Neural progenitor cell (in vitro differentiated cells): ENCODE measurements around the gene GALNT2. TPM values are rescaled to one million over a fixed set of nuclear protein-coding genes. Genes with fewer than 3 reads are reported as not detected.

Experiments used
- DNase-seq: peaks from one replicate; pipeline ENCODE4 v3.0.0-alpha.2; 2016; ENCODE audit warnings: low spot score
- H2AFZ ChIP-seq: fragments of 200-600 bp; sonication (generic); replicated peaks from 2 replicates; pipeline ENCODE4 v1.6.1; 2016; ENCODE audit warnings: antibody characterized with exemption
- H3F3A ChIP-seq: fragments of 200-600 bp; sonication (generic); 2 replicates; pipeline ENCODE4 v1.6.1; 2016; ENCODE audit warnings: antibody characterized with exemption, low read depth
- H3K27ac ChIP-seq: fragments of 200-600 bp; sonication (generic); 2 replicates; pipeline ENCODE4 v1.5.1; 2016; ENCODE audit warnings: mild to moderate bottlenecking
- H3K27me3 ChIP-seq: fragments of 200-600 bp; sonication (generic); 2 replicates; pipeline ENCODE4 v1.6.1; 2016; ENCODE audit warnings: mild to moderate bottlenecking, moderate library complexity
- H3K36me3 ChIP-seq: fragments of 200-600 bp; sonication (generic); 2 replicates; pipeline ENCODE4 v1.5.1; 2016
- H3K4me1 ChIP-seq: fragments of 200-600 bp; sonication (generic); 2 replicates; pipeline ENCODE4 v1.6.1; 2016; ENCODE audit warnings: mixed run types
- H3K4me2 ChIP-seq: fragments of 200-600 bp; sonication (generic); 2 replicates; pipeline ENCODE4 v1.6.1; 2016
- H3K4me3 ChIP-seq: fragments of 200-600 bp; sonication (generic); 2 replicates; pipeline ENCODE4 v1.5.1; 2016
- H3K79me2 ChIP-seq: fragments of 200-600 bp; sonication (generic); 2 replicates; pipeline ENCODE4 v1.6.1; 2016; ENCODE audit warnings: low read depth
- H3K9ac ChIP-seq: fragments of 200-600 bp; sonication (generic); 2 replicates; pipeline ENCODE4 v1.6.1; 2016
- H3K9me3 ChIP-seq: fragments of 200-600 bp; sonication (generic); 2 replicates; pipeline ENCODE4 v1.5.1; 2016; ENCODE audit warnings: low read depth
- H4K20me1 ChIP-seq: fragments of 200-600 bp; sonication (generic); 2 replicates; pipeline ENCODE4 v1.6.1; 2016; ENCODE audit warnings: low read depth
- H3K27ac Mint-ChIP-seq: 3 replicates; pipeline ENCODE4 v1.8.0; 2021; ENCODE audit warnings: mixed read lengths
- H3K27me3 Mint-ChIP-seq: 2 replicates; pipeline ENCODE4 v1.8.0; 2022; ENCODE audit warnings: low read depth, mild to moderate bottlenecking, inconsistent platforms, moderate library complexity, mixed read lengths; ENCODE audit not compliant: insufficient read depth
- H3K36me3 Mint-ChIP-seq: 3 replicates; pipeline ENCODE4 v1.8.0; 2021; ENCODE audit warnings: mixed read lengths
- H3K4me1 Mint-ChIP-seq: 3 replicates; pipeline ENCODE4 v1.8.0; 2021; ENCODE audit warnings: mixed read lengths
- H3K4me3 Mint-ChIP-seq: 3 replicates; pipeline ENCODE4 v1.8.0; 2021; ENCODE audit warnings: mild to moderate bottlenecking, moderate library complexity, mixed read lengths
- H3K9me3 Mint-ChIP-seq: 3 replicates; pipeline ENCODE4 v1.8.0; 2020; ENCODE audit warnings: mixed read lengths
- CTCF ChIP-seq: fragments of 200-600 bp; sonication (generic); IDR thresholded peaks from 2 replicates; pipeline ENCODE4 v1.5.1; 2017; ENCODE audit warnings: antibody characterized with exemption, mild to moderate bottlenecking
- EZH2 ChIP-seq: fragments of 200-600 bp; sonication (generic); IDR thresholded peaks from 2 replicates; pipeline ENCODE4 v1.6.1; 2017; ENCODE audit warnings: antibody characterized with exemption, mild to moderate bottlenecking, moderate library complexity
- EZH2phosphoT487 ChIP-seq: fragments of 200-600 bp; sonication (generic); IDR thresholded peaks from 2 replicates; pipeline ENCODE4 v1.6.1; 2017; ENCODE audit warnings: antibody characterized with exemption
- total RNA-seq: library from RNA; depleted of rRNA; stranded (reverse); fragments of >200 nt; gene quantifications from 2 replicates; pipeline ENCODE4 v1.2.3, GENCODE V29; 2015; ENCODE audit warnings: low replicate concordance

GALNT2 gene
- total RNA-seq, 1 donor from 2014 or later, result 37.6 TPM

- TF ChIP-seq EZH2 (no peak), CTCF (no peak), EZH2phosphoT487 (no peak)
- Histone ChIP-seq H3K9ac (no peak overlapping the region), H3K9me3 (no peaks in the 10 kb centered on the region), H3F3A (no peaks in the 10 kb centered on the region), H3K79me2 (peaks cover 68% of the 10 kb centered on the region), H3K4me1 (peaks cover 34% of the 10 kb centered on the region), H4K20me1 (peaks cover 79% of the 10 kb centered on the region), H3K4me3 (no peak overlapping the region), H3K27me3 (no peaks in the 10 kb centered on the region), H3K4me2 (no peak overlapping the region), H3K27ac (no peak overlapping the region), H3K36me3 (no peaks in the 10 kb centered on the region), H2AFZ (no peak overlapping the region)
- Mint-ChIP-seq H3K27ac (peak overlapping the region; percentile 77), H3K9me3 (no peaks in the 10 kb centered on the region), H3K36me3 (peaks cover 7% of the 10 kb centered on the region), H3K4me3 (no peak overlapping the region), H3K4me1 (peaks cover 66% of the 10 kb centered on the region), H3K27me3 (no peaks in the 10 kb centered on the region)
- no peak for DNase-seq
These were observed 58.8 kb downstream of the GALNT2 start for GRCh38 chr1:230125640-230126528.

- no peaks in the 10 kb centered on the region for H3K9me3 Mint-ChIP-seq
- Histone ChIP-seq H3F3A (no peaks in the 10 kb centered on the region), H3K4me2 (peak overlapping the region; percentile 46), H3K27me3 (no peaks in the 10 kb centered on the region), H4K20me1 (peaks cover 79% of the 10 kb centered on the region), H3K27ac (no peak overlapping the region), H3K4me1 (peaks cover 36% of the 10 kb centered on the region), H3K4me3 (no peak overlapping the region), H3K9me3 (no peaks in the 10 kb centered on the region), H2AFZ (no peak overlapping the region), H3K79me2 (peaks cover 68% of the 10 kb centered on the region), H3K36me3 (no peaks in the 10 kb centered on the region), H3K9ac (no peak overlapping the region)
- DNase-seq, result no peak
- TF ChIP-seq EZH2phosphoT487 (no peak), CTCF (no peak), EZH2 (no peak)
- no peak overlapping the region for H3K4me3 Mint-ChIP-seq
- peaks cover 6% of the 10 kb centered on the region for H3K36me3 Mint-ChIP-seq
- peaks cover 71% of the 10 kb centered on the region for H3K4me1 Mint-ChIP-seq
- H3K27me3 Mint-ChIP-seq, result no peaks in the 10 kb centered on the region
- H3K27ac Mint-ChIP-seq, result peak overlapping the region; percentile 77
These were observed 59.6 kb downstream of the GALNT2 start for GRCh38 chr1:230126529-230127104.

- Mint-ChIP-seq H3K36me3 (peaks cover 6% of the 10 kb centered on the region), H3K4me3 (no peak overlapping the region), H3K27ac (no peak overlapping the region), H3K27me3 (no peaks in the 10 kb centered on the region), H3K4me1 (peaks cover 71% of the 10 kb centered on the region), H3K9me3 (no peaks in the 10 kb centered on the region)
- Histone ChIP-seq H3K27me3 (no peaks in the 10 kb centered on the region), H3K27ac (no peak overlapping the region), H3F3A (no peaks in the 10 kb centered on the region), H2AFZ (no peak overlapping the region), H4K20me1 (peaks cover 79% of the 10 kb centered on the region), H3K4me1 (peaks cover 36% of the 10 kb centered on the region), H3K4me2 (peak overlapping the region; percentile 46), H3K79me2 (peaks cover 69% of the 10 kb centered on the region), H3K9ac (no peak overlapping the region), H3K4me3 (no peak overlapping the region), H3K9me3 (no peaks in the 10 kb centered on the region), H3K36me3 (no peaks in the 10 kb centered on the region)
- DNase-seq, result peak; percentile 57
- TF ChIP-seq EZH2, result no peak
These were observed 60.3 kb downstream of the GALNT2 start for GRCh38 chr1:230127105-230128054.
